Activated T-cell treated with anti-CD3 and anti-CD28 coated beads, Interleukin-2, amount 50 U/mL, for 72 hours (primary cell): Measurements from ENCODE around the gene LIAS. TPM values are rescaled to one million over a fixed set of nuclear protein-coding genes. Genes with fewer than 3 reads are reported as not detected.
A peak's percentile ranks its signal among the peaks of the same experiment; 100 is the strongest.

Experiments
- ATAC-seq, 2 donors: fragments of 150-1000 bp; cut with Tn5 transposase; replicated peaks in 1 of 2; 2 replicates each; pipeline ENCODE4 v1.10.0; 2021; ENCODE audit warnings: moderate library complexity in 2 of 2, mild to moderate bottlenecking in 1 of 2
- DNase-seq, 2 donors: peaks; one replicate each; pipeline ENCODE4 v3.0.0; 2021 to 2022; ENCODE audit warnings: mixed read lengths in 1 of 2
- H3K27ac Mint-ChIP-seq: one replicate; pipeline ENCODE4 v1.8.0; 2022; ENCODE audit warnings: mild to moderate bottlenecking, moderate library complexity, mixed read lengths
- H3K27me3 Mint-ChIP-seq: one replicate; pipeline ENCODE4 v1.8.0; 2022; ENCODE audit warnings: low read depth, mixed read lengths
- H3K36me3 Mint-ChIP-seq, 2 donors: one replicate each; pipeline ENCODE4 v1.8.0; 2022; ENCODE audit warnings: mixed read lengths in 2 of 2, mild to moderate bottlenecking in 1 of 2; ENCODE audit not compliant: insufficient read depth in 2 of 2
- H3K4me1 Mint-ChIP-seq: one replicate; pipeline ENCODE4 v1.8.0; 2022; ENCODE audit warnings: low read depth, mixed read lengths
- H3K4me3 Mint-ChIP-seq, 2 donors: one replicate each; pipeline ENCODE4 v1.8.0; 2022; ENCODE audit warnings: mild to moderate bottlenecking in 2 of 2, mixed read lengths in 2 of 2, moderate library complexity in 2 of 2
- H3K9me3 Mint-ChIP-seq, 2 donors: one replicate each; pipeline ENCODE4 v1.8.0; 2022; ENCODE audit warnings: mixed read lengths in 2 of 2
- total RNA-seq, 2 donors: library from RNA; stranded (reverse); gene quantifications; one replicate each; pipeline ENCODE4 v1.2.3, GENCODE V29; 2022

LIAS gene
- total RNA-seq, 2 donors from 2014 or later = 28.3 to 39.5 TPM

- Mint-ChIP-seq H3K27ac (no peak overlapping the region), H3K27me3 (no peaks in the 10 kb centered on the region), H3K4me1 (no peaks in the 10 kb centered on the region), H3K9me3 (no peaks in the 10 kb centered on the region), H3K4me3 (no peak overlapping the region), H3K36me3 (peaks cover 0 to 2% of the 10 kb centered on the region in 2 donors)
- DNase-seq = no peak
- no peak for ATAC-seq
Measured at GRCh38 chr4:39518484-39518883, 59.6 kb downstream of the LIAS start.

GRCh38 chr4:39521253-39521919, 62.5 kb downstream of the LIAS start:
- H3K27me3 Mint-ChIP-seq = no peaks in the 10 kb centered on the region
- H3K9me3 Mint-ChIP-seq = no peaks in the 10 kb centered on the region
- H3K4me1 Mint-ChIP-seq = peaks cover 10% of the 10 kb centered on the region

GRCh38 chr4:39522068-39522467, 63.2 kb downstream of the LIAS start:
- Mint-ChIP-seq H3K4me3 (no peak overlapping the region), H3K9me3 (no peaks in the 10 kb centered on the region), H3K36me3 (peaks cover 0 to 2% of the 10 kb centered on the region in 2 donors), H3K27ac (no peak overlapping the region), H3K27me3 (no peaks in the 10 kb centered on the region), H3K4me1 (peaks cover 13% of the 10 kb centered on the region)
- ATAC-seq (no peak), DNase-seq (no peak)

More at GRCh38 chr4:39521253-39521919, 62.5 kb downstream of the LIAS start:
- H3K36me3 Mint-ChIP-seq = no peaks in the 10 kb centered on the region
- ATAC-seq (no peak), DNase-seq (no peak)
- no peak overlapping the region for H3K4me3 Mint-ChIP-seq
- H3K27ac Mint-ChIP-seq = no peak overlapping the region

GRCh38 chr4:39524161-39524957, 65.5 kb downstream of the LIAS start:
- Mint-ChIP-seq H3K4me1 (peaks cover 21% of the 10 kb centered on the region), H3K4me3 (no peak overlapping the region), H3K9me3 (no peaks in the 10 kb centered on the region), H3K36me3 (peaks cover 0 to 4% of the 10 kb centered on the region in 2 donors), H3K27me3 (no peaks in the 10 kb centered on the region), H3K27ac (no peak overlapping the region)
- no peak for DNase-seq
- no peak for ATAC-seq

DNA sequence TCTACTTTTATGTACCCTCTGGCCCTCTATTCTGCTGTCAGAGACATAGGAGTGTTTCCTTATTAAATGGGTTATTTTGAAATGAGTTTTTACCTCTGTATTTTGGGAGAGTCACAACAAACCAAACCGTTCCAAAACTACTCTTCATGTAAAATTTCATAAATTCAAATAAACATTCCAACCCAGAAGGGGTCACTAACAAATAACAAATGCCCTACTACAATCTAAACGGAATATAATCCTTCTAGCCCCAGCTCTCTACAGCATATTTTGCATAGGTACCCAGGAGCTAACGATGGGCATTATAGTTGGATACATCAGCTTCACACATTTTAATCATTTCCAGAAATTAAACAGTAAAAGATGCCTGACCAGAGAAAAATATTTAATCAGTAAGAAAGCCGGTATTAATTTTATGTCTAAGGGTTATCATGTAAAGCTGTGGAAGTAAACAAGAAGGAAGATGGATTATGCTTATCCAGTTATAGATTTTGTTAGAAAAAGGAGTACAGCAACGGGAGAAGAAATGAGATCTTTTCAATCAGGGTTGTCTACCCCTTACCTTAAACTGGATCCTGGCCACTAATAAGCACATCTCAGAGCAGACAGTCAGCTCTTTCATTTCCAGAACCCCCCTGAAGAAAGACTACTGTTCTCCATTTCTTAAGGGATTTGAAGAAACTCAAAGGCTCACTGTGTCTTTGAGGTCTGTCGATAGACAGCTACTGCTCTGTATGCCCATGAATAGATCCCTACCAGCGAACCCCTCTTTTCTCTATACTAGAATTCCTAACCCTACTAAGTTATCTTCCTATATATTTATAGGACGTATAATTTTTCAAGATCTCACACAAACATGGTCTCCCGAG, 67.2 kb downstream of the LIAS start:
- no peaks in the 10 kb centered on the region for H3K27me3 Mint-ChIP-seq
- peaks cover 3 to 8% of the 10 kb centered on the region in 2 donors for H3K9me3 Mint-ChIP-seq
- ATAC-seq (no peak), DNase-seq (no peak)
- peak overlapping the region; percentile 98 to 99 for H3K4me3 Mint-ChIP-seq
- peaks cover 8 to 10% of the 10 kb centered on the region in 2 donors for H3K36me3 Mint-ChIP-seq
- peak overlapping the region; percentile 95 for H3K27ac Mint-ChIP-seq
- H3K4me1 Mint-ChIP-seq = peaks cover 21% of the 10 kb centered on the region

DNA sequence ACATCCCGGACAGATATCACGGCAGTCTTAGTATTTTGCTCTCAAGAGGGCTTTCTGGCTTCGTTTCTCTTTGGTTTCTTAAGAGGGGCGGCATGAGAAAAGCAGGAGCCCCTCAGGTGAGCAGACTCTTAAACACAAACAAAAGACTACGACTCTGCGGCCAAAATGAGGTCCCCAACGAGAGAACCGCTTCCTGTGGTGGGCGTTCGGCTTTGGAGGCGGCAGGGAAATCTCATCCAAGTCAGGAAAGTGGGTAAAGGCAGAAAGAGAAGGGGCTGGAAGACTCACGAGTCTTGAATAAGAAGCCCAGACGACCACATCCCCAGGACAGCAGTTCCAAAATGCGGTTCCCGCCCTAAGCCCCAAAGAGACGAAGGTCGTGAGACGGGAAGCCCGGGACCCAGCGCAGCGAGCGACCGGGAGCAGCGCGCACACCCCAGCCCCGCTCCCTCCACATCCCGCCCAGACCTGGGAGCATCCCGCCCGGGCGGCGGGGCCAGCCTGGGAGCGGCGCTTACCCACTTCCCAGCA, 68.0 kb downstream of the LIAS start:
- peaks cover 8 to 14% of the 10 kb centered on the region in 2 donors for H3K9me3 Mint-ChIP-seq
- peak overlapping the region; percentile 95 for H3K27ac Mint-ChIP-seq
- H3K27me3 Mint-ChIP-seq = no peaks in the 10 kb centered on the region
- peak overlapping the region; percentile 98 to 99 for H3K4me3 Mint-ChIP-seq
- H3K36me3 Mint-ChIP-seq = peaks cover 13 to 16% of the 10 kb centered on the region in 2 donors
- ATAC-seq = no peak
- peaks cover 21% of the 10 kb centered on the region for H3K4me1 Mint-ChIP-seq
- peak; percentile 50 to 52 for DNase-seq

DNA sequence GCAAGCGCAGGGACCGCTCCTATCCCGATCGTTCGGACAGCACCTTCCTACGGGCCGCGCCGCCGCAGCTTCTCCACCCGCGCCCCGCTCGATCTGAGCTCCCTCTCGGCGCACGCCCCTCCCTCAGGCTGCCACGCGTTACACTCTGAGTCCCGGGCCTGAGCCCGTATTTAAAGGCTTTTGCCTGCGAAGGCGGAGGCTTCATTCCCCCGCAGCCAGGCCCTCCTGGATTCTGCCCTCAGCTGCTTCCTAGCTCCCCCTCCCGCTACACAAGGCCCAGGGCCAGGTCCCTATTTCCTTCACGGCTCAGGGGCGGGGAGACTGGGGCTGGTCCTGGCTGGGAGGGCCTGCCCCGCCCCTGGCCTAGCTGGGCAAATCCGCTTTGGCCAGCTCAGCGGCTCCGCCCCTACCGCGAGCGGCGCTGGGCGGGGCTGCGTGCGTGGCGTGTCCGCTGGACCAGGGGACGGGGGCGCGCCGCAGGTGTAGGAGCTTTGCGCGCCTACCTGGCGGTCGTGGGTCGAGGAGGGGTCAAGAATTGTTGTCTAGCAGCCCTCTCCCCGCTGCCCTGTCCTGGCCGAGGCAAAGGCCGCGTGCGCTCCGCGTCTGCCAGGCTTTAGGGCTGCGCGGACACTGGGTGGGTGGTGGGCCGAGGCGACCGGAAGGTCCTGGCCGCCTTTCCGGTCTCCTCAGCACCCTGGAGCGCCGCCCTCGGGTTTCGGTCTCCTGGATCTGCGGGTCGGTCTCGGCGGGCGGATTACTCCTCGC, 68.6 kb downstream of the LIAS start, which contains the start of gene UGDH:
UGDH (minus strand) TSS at position 144 of the 765 bp plus-strand sequence. CDS start 5,927 bp downstream, outside the sequence.
- peak within 1 kb of the TSS; percentile 95 for H3K27ac Mint-ChIP-seq
- no peaks in the 10 kb centered on the region for H3K27me3 Mint-ChIP-seq
- peaks cover 11 to 19% of the 10 kb centered on the region in 2 donors for H3K9me3 Mint-ChIP-seq
- peaks cover 21% of the 10 kb centered on the region for H3K4me1 Mint-ChIP-seq
- ATAC-seq (peak; percentile 98 to 99), DNase-seq (peak; percentile 95 to 97)
- peak within 1 kb of the TSS; percentile 98 to 99 for H3K4me3 Mint-ChIP-seq
- H3K36me3 Mint-ChIP-seq = peaks cover 18 to 22% of the 10 kb centered on the region in 2 donors

DNA sequence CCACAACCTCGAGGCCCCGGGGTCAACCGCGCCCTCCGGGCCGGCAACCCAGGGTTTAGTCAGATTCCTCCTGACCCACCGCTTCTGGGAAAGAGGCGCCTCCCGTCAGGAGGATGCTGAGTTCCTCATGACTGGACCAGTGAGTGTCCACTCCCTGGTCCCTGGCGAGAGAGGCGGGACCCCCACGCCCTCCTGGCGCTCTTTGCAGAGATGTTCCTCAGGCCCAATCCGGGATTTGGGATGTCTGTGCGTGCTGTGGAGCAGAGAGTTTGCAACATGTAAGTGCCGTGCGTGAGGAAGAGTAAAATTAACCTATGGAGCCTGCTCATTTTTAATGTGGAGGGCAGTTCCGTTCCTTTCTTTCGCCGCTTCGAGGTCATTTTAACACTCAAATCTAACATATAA, 69.2 kb downstream of the LIAS start:
- ATAC-seq = no peak
- no peaks in the 10 kb centered on the region for H3K27me3 Mint-ChIP-seq
- peak overlapping the region; percentile 98 to 99 for H3K4me3 Mint-ChIP-seq
- peaks cover 13 to 22% of the 10 kb centered on the region in 2 donors for H3K9me3 Mint-ChIP-seq
- H3K4me1 Mint-ChIP-seq = peaks cover 21% of the 10 kb centered on the region
- H3K27ac Mint-ChIP-seq = peak overlapping the region; percentile 86
- no peak for DNase-seq
- H3K36me3 Mint-ChIP-seq = peaks cover 20 to 25% of the 10 kb centered on the region in 2 donors

Other genes with a start within 250 kb of the LIAS start
- 100 to 1,000 TPM; 111 to 134 TPM for gene RFC1, start 92.7 kb upstream of the LIAS start, total RNA-seq
- not detected for gene KLB, start 52.1 kb upstream of the LIAS start, total RNA-seq
- 1,000 to 10,000 TPM; 2,445 to 2,588 TPM for gene RPL9, start 134 bp upstream of the LIAS start, total RNA-seq
- 10 to 100 TPM; 33.0 to 36.7 TPM for gene UGDH, start 68.4 kb downstream of the LIAS start, total RNA-seq
- 1 to 10 TPM; 4.4 to 8.6 TPM for gene SMIM14, start 179.8 kb downstream of the LIAS start, total RNA-seq
- 10 to 100 TPM; 79.2 to 84.7 TPM for gene UBE2K, start 239.1 kb downstream of the LIAS start, total RNA-seq